OCI-LY3 (cell line): Measurements from ENCODE around the gene SSRP1.

Experiments
- EZH2phosphoT487 ChIP-seq: fragments of 200-600 bp; shearing (Covaris generic); IDR thresholded peaks from 2 replicates; pipeline ENCODE4 v1.6.1; 2018; ENCODE audit warnings: antibody characterized with exemption, mixed run types, low read depth
- TF ChIP-seq, protein P1 (sequence below): fragments of 200-600, 300-600 bp; sonication (generic); IDR thresholded peaks from 2 replicates; pipeline ENCODE4 v1.5.1; 2014; ENCODE audit warnings: antibody characterized with exemption, low read length, low read depth

DNA sequence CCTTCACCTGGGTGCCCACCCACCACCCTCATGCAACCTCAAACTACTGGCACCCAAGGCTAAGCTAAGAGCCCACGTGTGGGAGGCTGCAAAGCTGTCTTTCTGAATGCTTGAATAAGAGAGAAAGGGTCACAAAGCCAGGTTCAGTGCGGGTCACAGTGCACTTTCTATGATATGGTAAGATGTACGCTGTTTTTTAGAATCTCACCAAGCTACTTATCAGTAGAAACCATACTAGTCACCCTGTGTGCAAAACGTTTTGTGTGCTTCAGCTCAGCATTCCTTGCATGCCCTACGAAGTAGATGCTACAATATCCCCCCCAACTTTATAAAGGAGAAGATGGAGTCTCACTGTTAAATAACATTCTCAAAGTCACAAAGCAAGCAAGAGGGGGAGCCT is 17.3 kb upstream of the SSRP1 start:
- TF ChIP-seq, protein P1, sequence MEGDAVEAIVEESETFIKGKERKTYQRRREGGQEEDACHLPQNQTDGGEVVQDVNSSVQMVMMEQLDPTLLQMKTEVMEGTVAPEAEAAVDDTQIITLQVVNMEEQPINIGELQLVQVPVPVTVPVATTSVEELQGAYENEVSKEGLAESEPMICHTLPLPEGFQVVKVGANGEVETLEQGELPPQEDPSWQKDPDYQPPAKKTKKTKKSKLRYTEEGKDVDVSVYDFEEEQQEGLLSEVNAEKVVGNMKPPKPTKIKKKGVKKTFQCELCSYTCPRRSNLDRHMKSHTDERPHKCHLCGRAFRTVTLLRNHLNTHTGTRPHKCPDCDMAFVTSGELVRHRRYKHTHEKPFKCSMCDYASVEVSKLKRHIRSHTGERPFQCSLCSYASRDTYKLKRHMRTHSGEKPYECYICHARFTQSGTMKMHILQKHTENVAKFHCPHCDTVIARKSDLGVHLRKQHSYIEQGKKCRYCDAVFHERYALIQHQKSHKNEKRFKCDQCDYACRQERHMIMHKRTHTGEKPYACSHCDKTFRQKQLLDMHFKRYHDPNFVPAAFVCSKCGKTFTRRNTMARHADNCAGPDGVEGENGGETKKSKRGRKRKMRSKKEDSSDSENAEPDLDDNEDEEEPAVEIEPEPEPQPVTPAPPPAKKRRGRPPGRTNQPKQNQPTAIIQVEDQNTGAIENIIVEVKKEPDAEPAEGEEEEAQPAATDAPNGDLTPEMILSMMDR = no peak
- TF ChIP-seq EZH2phosphoT487 = no peak
